Mucosa of rectum (tissue), 2 donors: Measurements from ENCODE around the gene BHLHA15.
A peak's percentile ranks its signal among the peaks of the same experiment; 100 is the strongest.

Experiments
- H3K27ac ChIP-seq, 2 donors: one replicate each; pipeline ENCODE4 v1.7.0; 2013; ENCODE audit warnings: inconsistent platforms in 2 of 2, low read depth in 2 of 2, low read length in 2 of 2
- H3K27me3 ChIP-seq, 2 donors: one replicate each; pipeline ENCODE4 v1.7.0; 2013; ENCODE audit warnings: low read length in 2 of 2; ENCODE audit not compliant: control insufficient read depth in 2 of 2, insufficient read depth in 2 of 2
- H3K36me3 ChIP-seq, 2 donors: one replicate each; pipeline ENCODE4 v1.7.0; 2013; ENCODE audit warnings: low read length in 2 of 2; ENCODE audit not compliant: control insufficient read depth in 2 of 2, insufficient read depth in 2 of 2
- H3K4me1 ChIP-seq, 2 donors: one replicate each; pipeline ENCODE4 v1.7.0; 2013; ENCODE audit warnings: low read length in 2 of 2, mild to moderate bottlenecking in 1 of 2; ENCODE audit not compliant: control insufficient read depth in 2 of 2, insufficient read depth in 2 of 2
- H3K4me3 ChIP-seq, 2 donors: one replicate each; pipeline ENCODE4 v1.7.0; 2013; ENCODE audit warnings: low read length in 2 of 2
- H3K9ac ChIP-seq, 2 donors: one replicate each; pipeline ENCODE4 v1.7.0; 2013; ENCODE audit warnings: low read length in 2 of 2, low read depth in 1 of 2, mild to moderate bottlenecking in 1 of 2
- H3K9me3 ChIP-seq, 2 donors: one replicate each; pipeline ENCODE4 v1.7.0; 2013; ENCODE audit warnings: low read length in 2 of 2; ENCODE audit not compliant: control insufficient read depth in 2 of 2
- donor health status: healthy.
- donor health status: Normal muscosa, but diverticular disease.

The BHLHA15 gene

DNA sequence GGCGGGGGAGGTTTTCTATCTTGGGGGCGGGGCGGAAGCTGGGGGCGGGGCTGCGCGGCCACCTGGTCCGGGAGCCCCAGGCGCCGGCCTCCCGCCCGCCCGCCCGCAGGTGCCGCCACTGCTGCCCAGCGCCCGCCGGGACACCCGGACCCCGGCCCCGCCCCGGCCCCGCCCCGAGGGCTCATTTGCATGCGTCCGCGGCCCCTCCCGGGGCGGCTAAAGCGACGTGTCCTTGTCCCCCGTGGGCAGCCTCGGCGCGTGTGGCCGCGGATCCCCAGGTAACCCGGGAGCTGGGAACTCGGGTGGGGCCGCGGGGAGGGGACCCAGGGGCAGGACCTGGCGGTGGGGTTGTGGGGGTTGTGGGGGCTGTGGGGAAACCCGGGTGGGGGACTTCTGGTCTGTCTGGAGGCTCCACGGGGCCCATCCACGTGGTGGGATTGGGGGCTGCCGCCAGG is at the start of gene BHLHA15:
Gene BHLHA15, plus strand, starts transcription at position 219 of the 455 bp plus-strand sequence. CDS start 871 bp downstream, outside the sequence.
- H3K36me3 ChIP-seq = peaks cover 10 to 11% of the 10 kb centered on the region in 2 donors
- H3K27me3 ChIP-seq = peaks cover 0 to 3% of the 10 kb centered on the region in 2 donors
- H3K9ac ChIP-seq = peak within 1 kb of the TSS in 1 of 2 donors; percentile 51
- H3K27ac ChIP-seq = peak within 1 kb of the TSS; percentile 15 to 48
- peaks cover 0 to 4% of the 10 kb centered on the region in 2 donors for H3K4me1 ChIP-seq
- no peaks in the 10 kb centered on the region for H3K9me3 ChIP-seq
- peak within 1 kb of the TSS; percentile 52 to 57 for H3K4me3 ChIP-seq

DNA sequence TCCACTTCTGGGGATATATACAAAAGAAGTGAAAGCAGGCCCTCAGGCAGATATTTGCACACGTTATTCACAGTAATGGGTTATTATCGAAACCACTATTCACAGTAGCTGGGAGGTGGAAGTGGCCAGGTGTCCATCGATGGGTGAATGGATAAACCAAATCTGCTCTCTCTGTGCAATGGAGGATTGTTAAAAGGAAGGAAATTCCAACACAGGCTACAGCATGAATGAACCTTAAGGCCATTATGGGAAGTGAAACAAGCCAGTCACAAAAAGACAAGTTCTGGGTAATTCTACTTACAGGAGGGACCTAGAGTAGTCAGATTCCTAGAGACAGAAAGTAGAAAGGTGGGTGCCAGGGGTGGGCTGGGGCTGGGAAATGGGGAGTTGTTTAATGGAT is 48.5 kb upstream of the BHLHA15 start:
- no peaks in the 10 kb centered on the region for H3K9me3 ChIP-seq
- no peak overlapping the region for H3K9ac ChIP-seq
- H3K36me3 ChIP-seq = peaks cover 5 to 18% of the 10 kb centered on the region in 2 donors
- no peaks in the 10 kb centered on the region for H3K27me3 ChIP-seq
- H3K4me3 ChIP-seq = no peak overlapping the region
- peaks cover 10 to 24% of the 10 kb centered on the region in 2 donors for H3K4me1 ChIP-seq
- no peak overlapping the region for H3K27ac ChIP-seq

DNA sequence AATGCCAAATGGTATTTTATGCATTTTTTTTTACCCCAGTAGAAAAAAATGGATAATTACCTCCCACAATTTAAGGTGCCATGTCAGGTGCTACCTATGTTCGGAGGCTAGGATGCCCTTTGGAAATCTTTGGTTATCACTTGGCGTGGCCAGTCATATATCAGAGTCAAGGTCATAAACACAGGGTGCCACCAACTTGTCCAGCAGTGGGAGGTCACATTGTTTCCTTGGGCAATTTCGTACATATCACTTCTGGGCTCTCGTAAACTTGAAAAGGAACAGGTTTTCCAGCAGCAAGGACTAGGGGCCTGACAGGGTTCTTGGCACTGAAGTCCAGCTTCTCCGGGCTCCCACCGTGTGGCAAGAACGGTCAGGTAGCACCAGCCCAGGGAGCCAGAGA is 48.0 kb upstream of the BHLHA15 start:
- Histone ChIP-seq H3K36me3 (peaks cover 5 to 17% of the 10 kb centered on the region in 2 donors), H3K27ac (peak overlapping the region; percentile 80 to 84), H3K4me3 (peak overlapping the region in 1 of 2 donors; percentile 16), H3K9me3 (no peaks in the 10 kb centered on the region), H3K4me1 (peaks cover 10 to 24% of the 10 kb centered on the region in 2 donors), H3K9ac (peak overlapping the region; percentile 17 to 33), H3K27me3 (no peaks in the 10 kb centered on the region)

DNA sequence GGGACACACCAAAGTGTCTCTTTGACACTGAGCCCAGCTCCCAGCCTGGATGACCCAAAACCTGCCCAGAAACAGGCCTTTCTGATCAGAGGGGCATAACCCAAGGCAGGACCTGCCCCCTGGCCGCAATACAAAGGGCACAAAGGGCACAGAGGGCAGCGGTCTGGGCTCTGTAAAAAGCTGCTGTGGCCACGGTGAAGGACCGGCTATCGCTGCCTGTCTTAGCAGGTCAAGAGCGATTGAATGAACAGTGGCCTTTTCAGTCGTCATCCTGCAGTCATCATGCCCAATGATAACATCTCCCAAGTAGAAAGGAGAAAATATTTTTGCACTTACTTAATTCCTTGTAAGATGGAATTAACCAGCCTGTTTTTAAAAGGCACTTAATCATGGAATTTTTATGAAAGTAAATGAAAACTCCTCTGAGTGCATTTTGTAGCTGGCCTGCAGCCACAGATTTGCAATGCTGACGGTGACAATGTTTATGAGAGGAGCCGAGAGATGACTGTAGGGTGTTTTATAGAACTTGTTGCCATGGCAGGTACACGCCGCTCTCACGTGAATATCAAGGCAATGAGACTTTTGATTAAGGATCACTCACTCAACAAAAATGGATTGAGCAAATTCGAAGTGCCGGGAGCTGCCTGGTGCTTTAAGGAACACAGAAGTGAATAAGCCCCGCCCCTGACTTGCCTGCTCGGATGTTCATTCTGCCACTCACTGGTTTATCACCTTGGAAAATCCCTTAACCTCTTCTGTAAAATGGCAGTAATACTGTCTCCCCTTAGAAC is 47.3 kb upstream of the BHLHA15 start:
- Histone ChIP-seq H3K9ac (peak overlapping the region; percentile 17 to 33), H3K27ac (peak overlapping the region; percentile 80 to 84), H3K4me3 (peak overlapping the region in 1 of 2 donors; percentile 16)

DNA sequence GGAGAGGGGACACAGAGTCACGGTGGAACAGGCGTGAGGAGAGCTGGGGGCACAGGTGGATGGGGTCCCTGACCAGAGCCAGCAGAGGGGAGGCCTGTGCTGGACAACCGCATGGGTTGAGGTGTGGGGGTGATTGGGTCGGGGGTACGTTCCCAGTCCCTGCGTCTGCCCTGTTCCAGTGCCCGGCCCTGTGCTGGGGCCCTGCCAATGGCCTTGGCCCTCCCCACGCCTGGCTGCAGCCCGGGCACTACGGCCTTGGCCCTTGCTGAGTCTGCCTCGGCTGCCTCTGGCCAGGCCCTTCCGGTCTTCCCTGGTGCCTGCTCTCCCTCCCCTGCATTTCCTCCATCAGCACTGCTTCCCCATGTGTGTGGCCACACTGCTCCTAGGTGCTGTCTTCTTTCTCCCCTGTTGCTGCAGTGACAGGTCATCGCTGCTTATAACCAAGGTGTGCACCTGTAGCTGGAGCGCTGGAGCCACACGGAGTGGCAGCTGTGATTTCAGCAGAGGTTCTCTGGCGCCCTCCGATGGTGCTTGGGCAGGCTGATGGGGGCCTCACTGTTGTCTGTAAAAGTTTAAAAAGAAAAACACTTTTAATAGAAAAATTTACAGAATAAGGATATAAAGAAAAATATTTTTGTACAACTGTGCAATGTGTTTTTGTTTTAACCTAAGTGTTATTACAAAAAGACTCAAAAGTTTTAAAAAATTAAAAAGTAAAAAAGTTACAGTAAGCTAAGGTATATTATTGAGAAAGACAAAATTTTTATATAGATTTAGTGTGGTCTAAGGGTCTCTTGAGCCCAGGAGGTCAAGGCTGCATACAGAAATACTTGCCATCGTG is 45.2 kb upstream of the BHLHA15 start:
- no peak overlapping the region for H3K27ac ChIP-seq

More for the DNA sequence above, 47.3 kb upstream of the BHLHA15 start:
- H3K36me3 ChIP-seq = peaks cover 5 to 17% of the 10 kb centered on the region in 2 donors
- peaks cover 10 to 24% of the 10 kb centered on the region in 2 donors for H3K4me1 ChIP-seq
- no peaks in the 10 kb centered on the region for H3K9me3 ChIP-seq
- H3K27me3 ChIP-seq = no peaks in the 10 kb centered on the region

DNA sequence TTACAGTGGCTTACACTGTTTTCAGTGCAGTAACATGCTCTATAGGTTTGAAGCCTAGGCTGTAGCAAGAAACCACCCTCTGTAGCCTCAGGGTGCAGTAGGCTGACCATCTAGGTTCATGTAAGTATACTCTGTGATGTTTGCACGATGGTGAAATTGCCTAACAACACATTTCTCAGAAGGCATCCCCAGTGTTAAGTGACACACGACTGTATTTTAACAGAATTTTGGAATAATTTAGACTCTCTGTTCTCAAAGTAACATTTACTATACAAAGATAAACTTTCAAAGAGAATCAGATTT is 44.6 kb upstream of the BHLHA15 start:
- no peaks in the 10 kb centered on the region for H3K27me3 ChIP-seq
- H3K9ac ChIP-seq = no peak overlapping the region
- no peaks in the 10 kb centered on the region for H3K9me3 ChIP-seq
- H3K4me1 ChIP-seq = peaks cover 10 to 24% of the 10 kb centered on the region in 2 donors
- H3K36me3 ChIP-seq = peaks cover 7 to 10% of the 10 kb centered on the region in 2 donors
- H3K4me3 ChIP-seq = no peak overlapping the region
- H3K27ac ChIP-seq = no peak overlapping the region

More for the DNA sequence above, 45.2 kb upstream of the BHLHA15 start:
- Histone ChIP-seq H3K27me3 (no peaks in the 10 kb centered on the region), H3K4me3 (no peak overlapping the region), H3K36me3 (peaks cover 5% of the 10 kb centered on the region in 2 donors), H3K4me1 (peaks cover 10 to 24% of the 10 kb centered on the region in 2 donors), H3K9me3 (no peaks in the 10 kb centered on the region), H3K9ac (no peak overlapping the region)

DNA sequence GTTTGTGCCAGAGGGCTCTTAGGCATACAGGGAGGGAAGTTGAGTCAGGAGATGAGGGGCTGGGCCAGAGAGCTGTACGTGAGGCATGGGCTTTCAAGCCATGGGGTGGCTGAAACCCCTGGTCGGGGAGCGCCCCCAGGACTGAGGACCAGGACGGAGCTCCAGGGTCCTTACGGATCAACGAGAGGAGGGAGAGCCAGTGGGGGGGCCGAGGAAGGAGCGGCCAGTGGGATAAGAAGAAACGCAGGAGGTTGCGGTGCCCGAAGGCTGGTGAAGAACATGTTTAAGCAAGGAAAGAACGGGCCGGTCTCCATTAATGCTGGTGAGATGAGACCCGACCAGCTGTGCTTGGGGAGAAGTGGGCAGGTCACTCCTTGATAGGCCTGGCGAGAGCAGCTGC is 43.6 kb upstream of the BHLHA15 start:
- Histone ChIP-seq H3K4me3 (no peak overlapping the region), H3K4me1 (peaks cover 10 to 23% of the 10 kb centered on the region in 2 donors), H3K27ac (no peak overlapping the region), H3K9me3 (no peaks in the 10 kb centered on the region), H3K36me3 (peaks cover 12 to 17% of the 10 kb centered on the region in 2 donors), H3K27me3 (no peaks in the 10 kb centered on the region), H3K9ac (no peak overlapping the region)

DNA sequence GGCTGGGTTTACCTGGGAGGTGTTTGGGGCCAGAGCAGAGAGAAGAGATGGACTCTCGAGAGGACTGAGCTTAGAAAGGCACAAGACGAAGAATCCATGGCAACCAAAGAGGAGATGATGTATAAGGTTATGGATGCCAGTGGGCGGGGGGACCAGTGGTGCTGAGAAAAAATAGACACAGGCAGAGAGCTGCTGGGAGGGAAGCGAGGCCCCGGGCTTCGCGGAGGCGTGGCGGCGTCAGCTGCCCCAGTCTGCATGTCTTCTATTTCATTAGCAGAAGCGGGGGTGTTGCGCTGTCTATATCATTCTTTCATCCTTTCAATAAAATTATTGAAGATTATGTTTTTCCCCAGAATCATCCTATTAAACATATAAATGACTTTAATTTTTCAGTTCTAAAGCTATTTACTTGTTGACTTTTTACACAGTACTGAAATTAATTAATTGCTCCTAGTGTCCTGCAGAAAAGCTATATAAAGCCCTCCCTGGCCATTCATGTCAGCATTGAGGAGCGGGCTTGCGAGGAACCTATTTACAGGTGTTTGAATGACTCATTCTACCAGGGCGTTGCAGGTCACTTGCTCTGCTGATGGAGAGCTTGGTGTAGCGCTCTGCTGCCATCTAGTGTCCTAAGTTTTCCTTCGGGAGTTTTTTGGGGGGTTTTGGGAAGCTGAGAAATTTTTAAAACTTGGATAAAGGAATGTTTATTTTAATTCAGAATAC is 42.9 kb upstream of the BHLHA15 start:
- no peak overlapping the region for H3K9ac ChIP-seq
- H3K4me1 ChIP-seq = peaks cover 10 to 19% of the 10 kb centered on the region in 2 donors
- no peaks in the 10 kb centered on the region for H3K9me3 ChIP-seq
- H3K4me3 ChIP-seq = no peak overlapping the region
- no peaks in the 10 kb centered on the region for H3K27me3 ChIP-seq
- H3K36me3 ChIP-seq = peaks cover 14 to 17% of the 10 kb centered on the region in 2 donors
- no peak overlapping the region for H3K27ac ChIP-seq

DNA sequence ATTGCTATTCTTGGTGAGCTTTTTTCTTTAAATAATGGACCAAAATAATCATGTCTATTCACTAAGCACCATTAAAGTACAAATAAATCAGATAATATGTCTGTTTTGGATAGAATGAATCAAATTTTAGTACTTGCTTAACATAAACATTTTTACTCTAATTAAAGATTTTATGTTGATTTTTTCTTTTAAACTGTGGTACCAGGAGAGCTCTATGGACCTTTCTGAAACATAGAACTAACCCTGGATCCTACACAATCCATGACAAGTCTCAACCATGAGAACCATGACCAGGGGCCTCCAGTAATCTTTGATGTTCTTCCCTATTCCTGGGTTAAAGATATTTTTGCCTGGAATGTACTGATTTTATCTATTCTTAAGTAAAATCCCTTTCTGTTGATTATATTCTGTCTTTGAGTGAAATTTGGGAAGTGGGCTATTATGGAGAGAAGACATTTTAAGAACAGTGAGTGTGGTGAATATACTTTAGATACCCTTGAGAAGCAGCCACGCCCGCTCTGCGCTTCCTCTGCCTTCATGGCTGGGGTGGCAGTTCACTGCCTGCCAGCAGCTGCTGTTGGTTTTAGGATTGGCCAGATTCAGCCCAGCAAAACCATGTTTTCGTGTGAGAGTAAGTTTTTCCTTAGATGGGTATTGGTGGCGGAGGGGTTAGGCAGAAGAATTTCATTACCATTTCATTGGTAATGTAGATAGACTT is 42.2 kb upstream of the BHLHA15 start:
- H3K27ac ChIP-seq = no peak overlapping the region

More for the DNA sequence above, 42.2 kb upstream of the BHLHA15 start:
- Histone ChIP-seq H3K4me1 (peaks cover 5 to 12% of the 10 kb centered on the region in 2 donors), H3K4me3 (no peak overlapping the region), H3K27me3 (no peaks in the 10 kb centered on the region), H3K36me3 (peaks cover 14 to 17% of the 10 kb centered on the region in 2 donors), H3K9ac (no peak overlapping the region), H3K9me3 (no peaks in the 10 kb centered on the region)
